SH-SY5Y (cell line): ENCODE measurements around the gene REXO1.

ENCODE experiments used
- GATA2 ChIP-seq: IDR thresholded peaks from 2 replicates; pipeline ENCODE4 v1.6.1; 2011; ENCODE audit warnings: mild to moderate bottlenecking, low read depth, low read length
- GATA3 ChIP-seq: IDR thresholded peaks from 2 replicates; pipeline ENCODE4 v1.6.1; 2011; ENCODE audit warnings: low read depth, mild to moderate bottlenecking, low read length, moderate library complexity

- no peak for TF ChIP-seq GATA2
- no peak for TF ChIP-seq GATA3
These were observed 12.7 kb upstream of the REXO1 start for GRCh38 chr19:1860821-1861598.
